Colonic mucosa (tissue), 4 donors: ENCODE data around the gene CALCOCO2. TPM values are rescaled to one million over a fixed set of nuclear protein-coding genes. Genes with fewer than 3 reads are reported as not detected.

Experiments
- DNase-seq: peaks from one replicate; pipeline ENCODE4 v3.0.0-alpha.2; 2020
- H3K27ac ChIP-seq: fragments of 200-600 bp; one replicate; pipeline ENCODE4 v1.8.0; 2021
- H3K27me3 ChIP-seq: fragments of 200-600 bp; one replicate; pipeline ENCODE4 v1.8.0; 2021
- H3K36me3 ChIP-seq: fragments of 200-600 bp; one replicate; pipeline ENCODE4 v1.8.0; 2021
- H3K4me1 ChIP-seq: fragments of 200-600 bp; one replicate; pipeline ENCODE4 v1.8.0; 2021; ENCODE audit warnings: mild to moderate bottlenecking
- H3K4me3 ChIP-seq: fragments of 200-600 bp; one replicate; pipeline ENCODE4 v1.8.0; 2021
- H3K9ac ChIP-seq, 2 donors: one replicate each; pipeline ENCODE4 v1.7.0; 2013; ENCODE audit warnings: control low read depth in 2 of 2, low read depth in 2 of 2, low read length in 2 of 2
- H3K9me3 ChIP-seq: fragments of 200-600 bp; one replicate; pipeline ENCODE4 v1.8.0; 2021
- intact Hi-C: fragments of 100-400 bp; cut with DNase I; formaldehyde crosslinking; loops from one replicate; pipeline ENCODE4 v1.14.1; 2022
- total RNA-seq, 2 donors: library from RNA; stranded (reverse); fragmentation: NEBNext Ultra II Directional in 1 of 2; extraction: Animal tissue kit (Norgen Biotek cat#: 25700) in 1 of 2; gene quantifications; one replicate each; pipeline ENCODE4 v1.2.1, GENCODE V29; 2021
- TF ChIP-seq, protein P1 (sequence below): fragments of 200-600 bp; IDR thresholded peaks from one replicate; pipeline ENCODE4 v1.8.0; 2022; ENCODE audit warnings: antibody characterized with exemption, mild to moderate bottlenecking
- donor health status: healthy.
- donor health status: DM: no; HTN: no; CAD: no.
- donor health status: DM: no; HTN: no; CAD: no.

The CALCOCO2 gene
- total RNA-seq, 2 donors from 2014 or later = 187 to 232 TPM

DNA sequence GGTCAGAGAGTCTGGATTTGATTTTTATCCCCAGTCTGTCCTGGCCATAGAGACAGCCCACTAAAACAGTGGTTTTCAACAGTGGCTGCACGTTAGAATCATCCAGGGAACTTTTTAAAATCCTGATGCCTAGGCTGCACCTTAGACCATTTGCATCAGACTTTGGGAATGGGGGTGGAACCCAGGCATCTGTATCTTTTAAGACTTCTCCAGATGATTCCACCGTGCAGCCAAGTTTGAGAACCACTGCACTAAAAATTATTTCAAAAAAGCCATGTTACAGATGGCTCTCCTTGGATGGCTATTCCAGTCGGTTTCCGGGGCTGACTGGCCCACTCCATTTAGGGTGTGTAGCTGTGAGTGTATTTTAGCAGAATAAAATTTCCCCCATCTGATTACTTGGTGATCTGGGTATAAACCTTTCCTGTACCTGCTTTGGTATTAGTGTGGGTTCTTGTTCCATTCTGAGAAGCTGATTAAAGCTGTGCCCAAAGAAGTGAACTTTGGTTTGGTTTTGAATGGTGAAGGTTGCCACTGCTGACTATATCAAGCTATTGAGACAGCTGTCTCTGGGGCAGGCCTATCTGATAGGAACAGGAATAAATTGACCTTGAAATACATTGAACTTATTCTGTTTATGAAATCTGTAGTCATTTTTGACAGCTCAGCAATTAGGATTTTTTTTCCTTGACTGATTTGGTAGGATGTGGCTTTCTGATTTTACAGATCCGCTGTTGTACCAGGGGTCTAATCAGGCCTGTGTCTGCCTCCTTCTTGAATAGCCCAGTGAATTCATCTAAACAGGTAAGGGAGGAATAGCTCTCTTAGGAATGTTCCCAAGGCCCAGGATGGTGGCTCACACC is 63.0 kb downstream of the CALCOCO2 start:
- H3K27me3 ChIP-seq = no peaks in the 10 kb centered on the region
- H3K27ac ChIP-seq = peak overlapping the region; percentile 81
- H3K9ac ChIP-seq = peak overlapping the region; percentile 85 to 100
- H3K4me3 ChIP-seq = peak overlapping the region; percentile 81
- intact Hi-C loops = no loop called here
- H3K4me1 ChIP-seq = peaks cover 7% of the 10 kb centered on the region
- no peak for DNase-seq
- TF ChIP-seq, protein P1, sequence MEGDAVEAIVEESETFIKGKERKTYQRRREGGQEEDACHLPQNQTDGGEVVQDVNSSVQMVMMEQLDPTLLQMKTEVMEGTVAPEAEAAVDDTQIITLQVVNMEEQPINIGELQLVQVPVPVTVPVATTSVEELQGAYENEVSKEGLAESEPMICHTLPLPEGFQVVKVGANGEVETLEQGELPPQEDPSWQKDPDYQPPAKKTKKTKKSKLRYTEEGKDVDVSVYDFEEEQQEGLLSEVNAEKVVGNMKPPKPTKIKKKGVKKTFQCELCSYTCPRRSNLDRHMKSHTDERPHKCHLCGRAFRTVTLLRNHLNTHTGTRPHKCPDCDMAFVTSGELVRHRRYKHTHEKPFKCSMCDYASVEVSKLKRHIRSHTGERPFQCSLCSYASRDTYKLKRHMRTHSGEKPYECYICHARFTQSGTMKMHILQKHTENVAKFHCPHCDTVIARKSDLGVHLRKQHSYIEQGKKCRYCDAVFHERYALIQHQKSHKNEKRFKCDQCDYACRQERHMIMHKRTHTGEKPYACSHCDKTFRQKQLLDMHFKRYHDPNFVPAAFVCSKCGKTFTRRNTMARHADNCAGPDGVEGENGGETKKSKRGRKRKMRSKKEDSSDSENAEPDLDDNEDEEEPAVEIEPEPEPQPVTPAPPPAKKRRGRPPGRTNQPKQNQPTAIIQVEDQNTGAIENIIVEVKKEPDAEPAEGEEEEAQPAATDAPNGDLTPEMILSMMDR = no peak
- H3K9me3 ChIP-seq = no peaks in the 10 kb centered on the region
- no peaks in the 10 kb centered on the region for H3K36me3 ChIP-seq

DNA sequence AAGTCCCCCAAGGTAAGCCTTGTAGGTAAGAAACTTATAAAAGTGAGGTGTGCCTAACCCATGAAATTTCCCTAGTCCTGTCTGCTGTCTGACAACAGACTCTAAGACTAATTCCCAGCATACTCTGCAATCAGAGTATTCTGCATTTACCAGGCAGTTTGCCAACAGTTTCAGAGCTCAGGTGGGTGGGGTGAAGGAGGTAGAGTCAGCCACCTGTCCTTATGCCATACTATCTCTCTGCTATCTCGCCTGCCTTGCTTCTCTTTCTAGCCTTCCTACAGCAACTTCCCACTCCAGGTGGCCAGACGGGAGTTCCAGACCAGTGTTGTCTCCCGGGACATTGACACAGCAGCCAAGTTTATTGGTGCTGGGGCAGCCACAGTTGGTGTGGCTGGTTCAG is 64.1 kb downstream of the CALCOCO2 start:
- Histone ChIP-seq H3K27me3 (no peaks in the 10 kb centered on the region), H3K4me3 (no peak overlapping the region), H3K4me1 (peaks cover 7% of the 10 kb centered on the region), H3K36me3 (no peaks in the 10 kb centered on the region), H3K9ac (peak overlapping the region in 1 of 2 donors; percentile 100), H3K9me3 (no peaks in the 10 kb centered on the region), H3K27ac (no peak overlapping the region)
- intact Hi-C loops = no loop called here
- TF ChIP-seq, protein P1 = no peak
- peak; percentile 64 for DNase-seq

DNA sequence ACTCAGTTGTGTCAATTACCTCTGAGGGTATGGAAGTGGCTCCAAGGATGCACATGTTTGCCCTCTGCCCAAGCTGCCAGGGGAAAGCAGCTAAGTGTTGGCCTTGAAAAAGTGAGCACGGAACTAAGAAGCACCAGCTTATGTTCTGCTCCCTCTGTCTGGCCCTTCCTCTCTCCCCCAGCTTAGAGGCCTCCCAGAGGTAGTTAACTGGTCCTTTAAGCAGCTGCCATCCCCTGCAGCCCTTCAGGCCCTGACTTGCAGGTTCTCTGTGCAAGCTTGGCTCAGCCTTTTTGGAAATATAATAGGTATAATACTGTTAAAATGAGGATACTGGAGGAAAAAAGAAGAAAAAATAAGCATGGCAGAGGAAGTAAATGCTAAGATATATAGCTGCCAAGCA is 70.4 kb downstream of the CALCOCO2 start:
- H3K9ac ChIP-seq = no peak overlapping the region
- TF ChIP-seq, protein P1 = no peak
- no peaks in the 10 kb centered on the region for H3K36me3 ChIP-seq
- no peak overlapping the region for H3K4me3 ChIP-seq
- DNase-seq = no peak
- no peak overlapping the region for H3K27ac ChIP-seq
- no peaks in the 10 kb centered on the region for H3K9me3 ChIP-seq
- intact Hi-C loops = no loop called here
- no peaks in the 10 kb centered on the region for H3K4me1 ChIP-seq
- no peaks in the 10 kb centered on the region for H3K27me3 ChIP-seq

DNA sequence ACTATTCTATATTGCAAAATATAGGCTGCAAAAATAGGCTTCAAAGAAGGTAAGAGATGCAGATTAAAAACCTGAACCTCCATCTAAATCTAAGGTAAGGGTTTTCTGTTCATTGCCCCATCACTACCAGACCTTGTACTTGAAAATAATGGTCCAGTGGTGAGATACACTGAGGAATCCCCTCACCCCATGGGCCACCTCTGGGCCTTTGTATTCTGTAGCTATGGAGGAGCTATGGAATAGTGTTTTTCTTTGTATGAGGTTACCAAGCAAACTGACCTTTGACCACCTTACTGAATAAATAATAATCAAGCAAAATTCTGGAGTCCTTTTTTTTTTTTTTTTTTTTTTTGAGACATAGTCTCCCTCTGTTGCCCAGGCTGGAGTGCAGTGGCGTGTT is 72.6 kb downstream of the CALCOCO2 start:
- no peak overlapping the region for H3K4me3 ChIP-seq
- no peaks in the 10 kb centered on the region for H3K36me3 ChIP-seq
- DNase-seq = no peak
- H3K27me3 ChIP-seq = no peaks in the 10 kb centered on the region
- H3K9me3 ChIP-seq = no peaks in the 10 kb centered on the region
- intact Hi-C loops = no loop called here
- no peak overlapping the region for H3K27ac ChIP-seq
- TF ChIP-seq, protein P1 = no peak
- no peak overlapping the region for H3K9ac ChIP-seq
- H3K4me1 ChIP-seq = no peaks in the 10 kb centered on the region

DNA sequence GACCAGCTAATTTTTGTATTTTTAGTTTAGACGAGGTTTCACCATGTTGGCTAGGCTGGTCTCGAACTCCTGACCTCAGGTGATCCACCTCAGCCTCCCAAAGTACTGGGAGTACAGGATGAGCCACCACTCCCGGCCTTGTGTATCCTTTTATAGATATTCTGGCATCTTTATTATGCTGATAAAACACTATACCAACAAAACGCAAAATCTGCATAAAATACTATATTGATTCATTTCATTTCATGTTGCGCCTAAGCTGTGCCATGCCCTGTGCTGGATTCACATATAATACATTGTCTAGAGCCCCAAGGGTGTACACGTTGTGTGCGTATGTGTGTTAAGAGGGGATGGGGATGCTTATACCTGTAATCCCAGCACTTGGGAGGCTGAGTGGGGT is 73.6 kb downstream of the CALCOCO2 start:
- Histone ChIP-seq H3K9ac (no peak overlapping the region), H3K27me3 (no peaks in the 10 kb centered on the region), H3K9me3 (no peaks in the 10 kb centered on the region), H3K36me3 (no peaks in the 10 kb centered on the region), H3K4me3 (no peak overlapping the region), H3K27ac (no peak overlapping the region), H3K4me1 (no peaks in the 10 kb centered on the region)
- TF ChIP-seq, protein P1 = no peak
- DNase-seq = no peak
- intact Hi-C loops = no loop called here
